Measurements from ENCODE around the gene PBX3.

DNA sequence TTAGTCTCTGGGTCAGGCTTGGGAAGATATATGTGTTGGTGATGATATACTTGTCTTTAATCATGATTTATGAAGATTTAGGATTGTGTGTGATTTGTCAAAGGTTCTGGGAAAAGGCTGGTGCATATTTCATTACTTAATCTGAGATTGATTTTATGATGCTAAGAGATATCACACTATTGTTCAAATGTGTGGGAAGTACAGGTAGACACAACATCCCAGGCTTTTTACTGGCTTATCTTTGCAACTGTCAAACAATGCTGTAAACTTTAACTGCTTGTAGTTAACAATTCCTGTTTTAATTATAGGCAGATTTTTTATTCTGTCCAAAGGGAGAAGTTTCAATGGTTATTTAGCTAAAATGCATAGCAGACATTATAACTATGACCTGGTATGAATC, 23.9 kb downstream of the PBX3 start:
- TF ChIP-seq POLR2A (IDR thresholded peaks at IDR 0.05; ENCODE audit: low read length) = no peak
- no peak for TF ChIP-seq GATA1 (IDR thresholded peaks at IDR 0.05; ENCODE audit: low read depth, low read length)
